Fibroblast of villous mesenchyme (primary cell): Measurements from ENCODE around the gene ZDHHC8. TPM values are rescaled to one million over a fixed set of nuclear protein-coding genes. Genes with fewer than 3 reads are reported as not detected.
"Not testable (repeated sequence)": the region's sequence is repeated elsewhere in the genome, so short reads cannot be mapped to it uniquely, and the experiment has no call there.

Source experiments
- DNase-seq: peaks from one replicate; pipeline ENCODE4 v3.0.0-alpha.2; 2010; ENCODE audit warnings: low read depth
- H3K4me3 ChIP-seq: 2 replicates; pipeline ENCODE4 v1.5.1; 2011; ENCODE audit warnings: low read depth, mild to moderate bottlenecking, low read length
- total RNA-seq: library from RNA; depleted of rRNA; stranded (reverse); fragments of >200 nt; gene quantifications from 2 replicates; pipeline ENCODE4 v1.2.3, GENCODE V29; 2012
- TF ChIP-seq, protein P1 (sequence below): IDR thresholded peaks from 2 replicates; pipeline ENCODE4 v1.5.1; 2012; ENCODE audit warnings: low read depth, mild to moderate bottlenecking, low read length; ENCODE audit not compliant: insufficient read depth

ZDHHC8 gene
- total RNA-seq, 1 donor = 10.8 TPM

DNA sequence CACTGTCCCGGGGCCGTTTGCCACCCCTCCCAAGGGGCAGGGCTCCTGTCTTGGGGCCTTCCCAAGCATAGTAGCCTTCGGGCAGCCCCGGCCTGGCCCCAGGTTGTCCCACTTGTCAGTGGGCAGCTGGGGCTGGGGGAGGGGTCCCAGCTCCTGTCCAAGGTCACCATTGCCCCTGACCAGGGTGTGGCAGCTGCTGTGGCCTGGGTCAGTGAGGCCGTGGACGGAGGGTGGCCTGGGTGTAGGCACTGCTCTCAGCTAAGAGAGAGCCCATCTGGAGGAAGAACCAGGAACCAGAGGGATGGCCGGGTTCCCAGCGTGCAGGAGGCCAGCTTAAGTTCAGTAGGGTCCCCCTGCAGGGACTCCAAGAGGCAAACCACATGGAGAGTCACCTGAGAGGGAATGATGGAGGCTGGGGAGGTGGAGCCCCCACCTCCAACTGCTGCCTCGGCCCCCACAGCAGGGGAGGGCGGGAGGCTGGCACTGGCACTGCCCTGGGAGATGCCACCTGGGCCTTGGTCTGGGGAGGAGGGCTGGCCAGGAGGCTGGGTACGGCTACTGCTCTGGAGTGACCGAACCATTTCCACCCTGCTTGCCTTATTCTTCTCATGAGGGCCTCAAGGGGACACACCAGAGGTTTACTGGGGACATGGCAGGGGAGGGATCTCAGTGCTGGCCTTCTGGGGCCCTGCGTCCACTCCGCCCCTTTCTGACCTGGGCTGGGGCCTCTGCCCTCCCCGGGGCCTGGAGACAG is 26.0 kb downstream of the ZDHHC8 start:
- no peak for DNase-seq

DNA sequence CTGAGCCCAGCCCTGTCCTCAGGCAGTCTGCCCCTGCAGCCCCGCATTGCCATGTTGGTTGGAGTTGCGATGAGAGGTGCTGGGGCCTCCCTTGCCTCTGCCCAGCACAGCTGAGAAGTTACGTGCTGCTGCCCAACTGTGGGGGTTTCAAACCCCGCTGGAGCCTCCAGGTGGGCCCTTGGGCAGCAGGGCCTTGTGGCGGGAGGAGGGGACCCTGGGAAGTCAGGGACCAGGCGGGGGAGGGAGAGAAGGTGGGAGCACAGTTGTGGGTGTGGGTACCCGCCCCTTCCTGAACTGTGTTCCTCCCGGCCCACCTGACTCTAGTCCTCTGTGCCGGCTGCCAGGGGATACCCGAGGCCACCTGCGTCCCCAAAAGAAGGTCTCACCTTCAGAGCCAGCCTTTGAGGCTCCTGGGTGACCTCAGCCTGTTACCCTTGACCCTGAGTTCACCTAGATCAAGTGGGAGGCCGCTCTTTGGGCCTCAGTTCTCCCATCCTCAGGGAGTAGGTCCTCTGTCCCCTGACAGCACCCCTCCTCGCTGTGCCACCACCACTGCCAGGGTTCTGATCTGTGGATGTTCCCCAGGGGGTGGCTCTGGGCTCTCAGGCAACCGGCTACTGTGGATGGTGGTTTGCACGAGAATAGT is 26.9 kb downstream of the ZDHHC8 start:
- TF ChIP-seq, protein P1, sequence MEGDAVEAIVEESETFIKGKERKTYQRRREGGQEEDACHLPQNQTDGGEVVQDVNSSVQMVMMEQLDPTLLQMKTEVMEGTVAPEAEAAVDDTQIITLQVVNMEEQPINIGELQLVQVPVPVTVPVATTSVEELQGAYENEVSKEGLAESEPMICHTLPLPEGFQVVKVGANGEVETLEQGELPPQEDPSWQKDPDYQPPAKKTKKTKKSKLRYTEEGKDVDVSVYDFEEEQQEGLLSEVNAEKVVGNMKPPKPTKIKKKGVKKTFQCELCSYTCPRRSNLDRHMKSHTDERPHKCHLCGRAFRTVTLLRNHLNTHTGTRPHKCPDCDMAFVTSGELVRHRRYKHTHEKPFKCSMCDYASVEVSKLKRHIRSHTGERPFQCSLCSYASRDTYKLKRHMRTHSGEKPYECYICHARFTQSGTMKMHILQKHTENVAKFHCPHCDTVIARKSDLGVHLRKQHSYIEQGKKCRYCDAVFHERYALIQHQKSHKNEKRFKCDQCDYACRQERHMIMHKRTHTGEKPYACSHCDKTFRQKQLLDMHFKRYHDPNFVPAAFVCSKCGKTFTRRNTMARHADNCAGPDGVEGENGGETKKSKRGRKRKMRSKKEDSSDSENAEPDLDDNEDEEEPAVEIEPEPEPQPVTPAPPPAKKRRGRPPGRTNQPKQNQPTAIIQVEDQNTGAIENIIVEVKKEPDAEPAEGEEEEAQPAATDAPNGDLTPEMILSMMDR = no peak
- no peak for DNase-seq
- H3K4me3 ChIP-seq = no peak overlapping the region

More for the DNA sequence above, 26.0 kb downstream of the ZDHHC8 start:
- TF ChIP-seq, protein P1 = no peak
- H3K4me3 ChIP-seq = no peak overlapping the region

DNA sequence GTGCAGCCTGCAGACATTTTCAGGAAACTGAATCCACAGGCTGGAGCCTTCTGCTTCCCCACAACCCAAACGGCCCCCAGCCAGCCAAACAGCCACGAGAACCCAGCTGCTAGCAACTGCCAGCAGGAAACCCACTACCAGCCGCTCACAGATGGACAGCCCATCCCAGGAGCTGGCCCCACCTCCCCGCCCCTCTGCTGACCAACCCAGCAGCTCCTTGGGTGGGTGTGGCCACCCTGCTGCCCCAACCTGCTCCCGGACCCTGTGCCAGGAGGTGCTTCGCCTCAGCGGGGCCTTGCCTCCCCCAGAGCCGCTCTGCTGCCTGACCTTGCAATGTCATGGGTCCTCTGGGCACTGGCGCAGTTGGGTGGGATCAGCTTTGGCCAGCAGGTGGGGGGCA is 27.5 kb downstream of the ZDHHC8 start:
- DNase-seq = no peak
- TF ChIP-seq, protein P1 = no peak
- no peak overlapping the region for H3K4me3 ChIP-seq

DNA sequence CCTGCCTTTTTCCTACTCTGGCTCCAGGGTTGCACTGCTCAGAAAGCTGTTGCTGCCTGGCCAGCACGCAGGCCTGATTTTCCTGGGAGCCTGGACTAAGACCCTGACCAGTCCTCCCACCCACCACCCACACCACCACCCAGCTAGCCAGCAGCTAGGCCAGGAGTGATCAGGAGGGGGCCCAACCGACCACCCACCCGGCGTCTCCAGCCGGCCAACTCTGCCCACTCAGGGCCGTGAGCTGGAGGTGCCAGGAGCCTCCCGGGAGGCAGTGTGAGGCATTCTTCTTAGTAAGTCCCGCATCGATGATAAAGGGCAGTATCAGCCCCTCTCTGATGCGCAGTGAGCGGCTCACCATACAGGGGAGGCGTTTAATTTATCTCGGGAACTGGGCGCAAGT is 27.9 kb downstream of the ZDHHC8 start:
- DNase-seq, H3K4me3 ChIP-seq: not testable (repeated sequence)

- H3K4me3 ChIP-seq = no peak overlapping the region
- no peak for DNase-seq
- TF ChIP-seq, protein P1 = no peak
Observed at GRCh38 chr22:20160041-20160440, 28.4 kb downstream of the ZDHHC8 start.

DNA sequence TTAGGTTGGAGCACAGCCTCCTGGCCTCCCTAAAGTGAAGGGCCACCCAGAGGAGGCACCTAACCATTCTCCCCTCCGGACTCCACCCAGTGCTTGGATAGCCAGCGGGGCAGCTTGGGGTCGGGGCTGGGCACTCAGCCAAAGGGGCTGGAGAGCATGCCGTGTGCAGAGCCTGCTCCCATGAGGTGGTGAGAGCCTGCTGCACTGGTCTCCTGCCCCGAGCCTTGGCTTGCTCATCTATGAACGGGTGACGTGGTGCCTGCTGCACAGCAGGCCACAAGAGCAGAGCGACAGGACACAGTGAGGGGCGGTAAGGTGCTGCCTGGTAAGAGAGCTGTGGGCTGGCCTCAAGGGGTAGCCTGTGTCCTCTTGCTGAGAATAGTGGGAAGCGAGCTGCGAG is 33.3 kb downstream of the ZDHHC8 start:
- TF ChIP-seq, protein P1 = no peak
- no peak for DNase-seq
- H3K4me3 ChIP-seq = no peak overlapping the region

GRCh38 chr22:20165421-20165820 is 33.8 kb downstream of the ZDHHC8 start:
- no peak overlapping the region for H3K4me3 ChIP-seq
- DNase-seq = no peak
- TF ChIP-seq, protein P1 = no peak
